Prostate gland (tissue), 2 donors: ENCODE results near the gene SPATS2.

Experiments
- CTCF ChIP-seq, 4 experiments: fragments of 200-600 bp in 2 of 4; fragments of 450-650 bp in 2 of 4; sonication (generic) in 2 of 4; IDR thresholded peaks; 1 replicate in 3 of 4; 2 replicates in 1 of 4; pipeline ENCODE4 v1.5.1; 2016 to 2019; ENCODE audit warnings: antibody characterized with exemption in 4 of 4, mild to moderate bottlenecking in 2 of 4, moderate library complexity in 2 of 4
- POLR2A ChIP-seq: fragments of 450-650 bp; IDR thresholded peaks from one replicate; pipeline ENCODE4 v1.6.1; 2016; ENCODE audit warnings: antibody characterized with exemption, mild to moderate bottlenecking
- POLR2AphosphoS5 ChIP-seq: sonication (generic); formaldehyde crosslinking; IDR thresholded peaks from one replicate; pipeline ENCODE4 v1.6.1; 2017; ENCODE audit warnings: antibody characterized with exemption

GRCh38 chr12:49470986-49471385 lies 103.7 kb downstream of the SPATS2 start:
- TF ChIP-seq POLR2A: no peak
- no peak for TF ChIP-seq CTCF (IDR thresholded peaks at IDR 0.05)
- TF ChIP-seq POLR2AphosphoS5: no peak
